GM23338 (cell line): ENCODE data around the gene MINDY4. TPM values are rescaled to one million over a fixed set of nuclear protein-coding genes. Genes with fewer than 3 reads are reported as not detected.

Source experiments
- ATAC-seq: fragments of 200-7000 bp; cut with Tn5 transposase; 3 replicates; pipeline ENCODE4 v1.9.1; 2020
- DNase-seq: peaks from one replicate; pipeline ENCODE4 v3.0.0-alpha.2; 2015; ENCODE audit warnings: low spot score
- H2AFZ ChIP-seq: fragments of 200-600 bp; sonication (generic); 2 replicates; pipeline ENCODE4 v1.8.0; 2016; ENCODE audit warnings: antibody characterized with exemption, mild to moderate bottlenecking, moderate library complexity
- H3F3A ChIP-seq: fragments of 200-600 bp; sonication (generic); replicated peaks from 2 replicates; pipeline ENCODE4 v1.8.0; 2017; ENCODE audit warnings: antibody characterized with exemption, mixed run types, low read depth
- H3K27ac ChIP-seq: fragments of 200-600 bp; sonication (generic); 2 replicates; pipeline ENCODE4 v1.6.1; 2016; ENCODE audit warnings: low read depth
- H3K27me3 ChIP-seq: fragments of 200-600 bp; sonication (generic); 2 replicates; pipeline ENCODE4 v1.8.0; 2016; ENCODE audit warnings: mild to moderate bottlenecking, mixed run types, moderate library complexity; ENCODE audit not compliant: insufficient read depth
- H3K36me3 ChIP-seq: fragments of 200-600 bp; sonication (generic); 2 replicates; pipeline ENCODE4 v1.8.0; 2016; ENCODE audit warnings: mild to moderate bottlenecking; ENCODE audit not compliant: insufficient read depth
- H3K4me1 ChIP-seq: fragments of 200-600 bp; sonication (generic); 2 replicates; pipeline ENCODE4 v1.8.0; 2016; ENCODE audit warnings: mild to moderate bottlenecking, moderate library complexity; ENCODE audit not compliant: insufficient read depth
- H3K4me2 ChIP-seq: fragments of 200-600 bp; sonication (generic); 2 replicates; pipeline ENCODE4 v1.7.1; 2017; ENCODE audit warnings: mixed run types
- H3K4me3 ChIP-seq: fragments of 200-600 bp; sonication (generic); 2 replicates; pipeline ENCODE4 v1.6.1; 2016; ENCODE audit warnings: mixed run types
- H3K79me2 ChIP-seq: fragments of 200-600 bp; sonication (generic); replicated peaks from 2 replicates; pipeline ENCODE4 v1.8.0; 2017; ENCODE audit warnings: mild to moderate bottlenecking; ENCODE audit not compliant: insufficient read depth
- H3K9me2 ChIP-seq: fragments of 200-600 bp; sonication (generic); 2 replicates; pipeline ENCODE4 v1.8.0; 2017; ENCODE audit not compliant: insufficient read depth
- H4K20me1 ChIP-seq: fragments of 200-600 bp; sonication (generic); replicated peaks from 2 replicates; pipeline ENCODE4 v1.8.0; 2017; ENCODE audit warnings: mild to moderate bottlenecking; ENCODE audit not compliant: insufficient read depth
- H3K27ac Mint-ChIP-seq: 2 replicates; pipeline ENCODE4 v1.8.0; 2020; ENCODE audit warnings: inconsistent platforms, mild to moderate bottlenecking, moderate library complexity, mixed read lengths
- H3K27me3 Mint-ChIP-seq: 3 replicates; pipeline ENCODE4 v1.8.0; 2022; ENCODE audit warnings: low read depth, mild to moderate bottlenecking, moderate library complexity, mixed read lengths, inconsistent platforms; ENCODE audit not compliant: insufficient read depth, poor library complexity
- H3K36me3 Mint-ChIP-seq: 3 replicates; pipeline ENCODE4 v1.8.0; 2021; ENCODE audit warnings: low read depth, mild to moderate bottlenecking, inconsistent platforms, moderate library complexity, mixed read lengths
- H3K4me1 Mint-ChIP-seq: 3 replicates; pipeline ENCODE4 v1.8.0; 2020; ENCODE audit warnings: mild to moderate bottlenecking, inconsistent platforms, mixed read lengths
- H3K4me3 Mint-ChIP-seq: 3 replicates; pipeline ENCODE4 v1.8.0; 2021; ENCODE audit warnings: moderate library complexity, mild to moderate bottlenecking, inconsistent platforms, mixed read lengths
- H3K9me3 Mint-ChIP-seq: 3 replicates; pipeline ENCODE4 v1.8.0; 2020; ENCODE audit warnings: moderate library complexity, mild to moderate bottlenecking, inconsistent platforms, mixed read lengths
- CTCF ChIP-seq, 2 experiments: fragments of 200-600 bp in 1 of 2; sonication (generic) in 1 of 2; conservative IDR thresholded peaks; 2 replicates each; pipeline versions ENCODE4 v1.5.1 to v1.6.1; 2016 to 2017; ENCODE audit warnings: antibody characterized with exemption in 2 of 2, low read depth in 2 of 2, mild to moderate bottlenecking in 2 of 2, moderate library complexity in 1 of 2
- NANOG ChIP-seq: IDR thresholded peaks from 2 replicates; pipeline ENCODE4 v1.6.1; 2016; ENCODE audit warnings: antibody characterized with exemption, borderline replicate concordance
- ZNF462 ChIP-seq: fragments of 250-450 bp; sonication (Bioruptor Pico); IDR thresholded peaks from 2 replicates; pipeline ENCODE4 v1.5.0; 2020; ENCODE audit warnings: mild to moderate bottlenecking, moderate library complexity
- polyA plus RNA-seq: library from polyadenylated mRNA; unstranded; fragments of >200 nt; fragmentation: Nextera tagmentation; extraction: Ambion mirVana; gene quantifications from 2 replicates; pipeline ENCODE4 v1.2.1, GENCODE V29; 2016
- total RNA-seq: library from RNA; depleted of rRNA; stranded (reverse); fragments of >200 nt; shearing (Covaris generic); gene quantifications from 2 replicates; pipeline ENCODE4 v1.2.3, GENCODE V29; 2014

Gene MINDY4
- total and polyA plus RNA-seq, 2 experiments from 2014 or later = 1.7 to 4.4 TPM

GRCh38 chr7:30843741-30844482 is 72.7 kb downstream of the MINDY4 start:
- Mint-ChIP-seq H3K27ac (no peak overlapping the region), H3K9me3 (no peaks in the 10 kb centered on the region), H3K36me3 (no peaks in the 10 kb centered on the region), H3K27me3 (peaks cover 12% of the 10 kb centered on the region), H3K4me1 (peaks cover 4% of the 10 kb centered on the region; the same call in 1 of the 3 replicates), H3K4me3 (no peak overlapping the region)
- Histone ChIP-seq H3K27ac (no peak overlapping the region), H3F3A (no peaks in the 10 kb centered on the region), H4K20me1 (no peaks in the 10 kb centered on the region), H3K4me3 (no peak overlapping the region), H2AFZ (no peak overlapping the region), H3K4me1 (no peaks in the 10 kb centered on the region), H3K27me3 (no peaks in the 10 kb centered on the region), H3K9me2 (no peaks in the 10 kb centered on the region), H3K79me2 (no peaks in the 10 kb centered on the region), H3K4me2 (no peak overlapping the region), H3K36me3 (no peaks in the 10 kb centered on the region)
- no peak for DNase-seq
- ATAC-seq = peak; percentile 39; the same call in 2 of the 3 replicates
- no peak for TF ChIP-seq CTCF (conservative IDR thresholded peaks at IDR 0.05; ENCODE audit: low read depth in 2 of 2)
- no peak for TF ChIP-seq NANOG
- TF ChIP-seq ZNF462 (CRISPR knock-in tag) = no peak
